GM18502 (cell line): ENCODE results near the gene RPLP2.

Experiments
- ATAC-seq: cut with Tn5 transposase; IDR thresholded peaks from one replicate; pipeline ENCODE4 v1.9.1; 2021; ENCODE audit warnings: mild to moderate bottlenecking; ENCODE audit not compliant: unreplicated experiment, poor library complexity

The RPLP2 gene

GRCh38 chr11:846496-847098 lies 36.8 kb downstream of the RPLP2 start:
- ATAC-seq = no peak

- no peak for ATAC-seq
Measured at GRCh38 chr11:847876-848275, 38.1 kb downstream of the RPLP2 start.

DNA sequence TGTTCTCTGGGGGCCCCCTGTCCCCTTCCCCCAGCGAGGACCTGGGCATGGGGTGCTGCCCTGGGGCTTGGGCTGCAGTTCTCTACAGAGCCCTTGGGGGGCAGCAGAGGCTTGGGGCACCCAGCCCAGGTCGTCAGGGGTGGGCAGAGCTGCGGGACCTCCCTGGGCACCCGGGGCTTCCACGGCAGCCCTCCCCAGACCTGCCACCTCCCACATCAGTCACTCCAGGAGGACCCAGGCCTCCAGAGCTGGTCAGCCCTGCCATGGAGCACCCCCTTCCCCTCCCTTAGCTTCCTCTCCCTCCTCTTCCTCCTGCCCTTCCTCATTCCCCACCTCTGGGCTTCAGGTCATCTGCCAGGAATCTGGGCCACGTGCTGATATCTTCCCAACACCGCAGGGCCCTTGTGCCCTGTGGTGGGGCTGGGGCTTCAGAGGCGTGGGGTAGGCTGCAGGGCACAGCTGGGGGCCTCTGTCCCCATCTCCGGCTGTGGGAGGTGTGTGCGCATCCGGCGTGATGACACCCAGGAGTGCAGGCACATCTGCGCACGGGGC lies 38.7 kb downstream of the RPLP2 start:
- ATAC-seq = no peak

DNA sequence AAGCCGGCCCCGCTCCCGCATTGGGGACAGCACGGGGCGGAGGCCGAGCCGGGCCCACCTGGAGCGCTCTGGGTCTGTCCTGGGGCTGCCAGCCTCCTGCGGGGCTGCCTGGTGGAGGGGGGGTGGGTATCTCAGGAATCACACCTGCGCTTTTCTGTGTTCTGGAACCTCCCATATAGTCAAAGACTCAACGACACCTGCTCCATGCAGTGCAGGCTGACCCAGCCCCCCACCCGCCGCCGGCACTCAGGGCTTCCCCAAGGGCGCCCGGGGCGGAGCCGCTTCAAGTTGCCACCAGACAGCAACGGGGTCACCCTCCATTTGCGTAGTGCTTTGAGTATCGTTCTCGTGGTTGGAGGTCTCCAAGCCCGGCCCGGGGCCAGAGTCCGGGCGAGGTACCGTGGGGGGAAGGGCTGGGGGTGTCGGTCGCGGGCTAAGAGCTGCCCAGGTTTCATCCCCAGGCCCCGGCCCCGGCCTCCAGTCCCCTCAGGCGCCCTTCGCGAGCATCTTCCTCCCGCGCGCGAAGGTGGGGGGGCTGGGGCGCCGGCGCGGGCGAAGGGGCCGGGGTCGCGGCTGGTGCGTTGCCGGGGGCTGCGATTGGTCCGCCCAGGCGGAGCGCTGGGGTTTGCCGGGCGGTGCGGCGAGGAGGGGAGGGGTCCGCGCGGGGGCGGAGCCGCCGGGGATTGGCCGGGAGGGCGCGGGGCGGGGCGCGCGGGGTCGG lies 39.5 kb downstream of the RPLP2 start:
- no peak for ATAC-seq

DNA sequence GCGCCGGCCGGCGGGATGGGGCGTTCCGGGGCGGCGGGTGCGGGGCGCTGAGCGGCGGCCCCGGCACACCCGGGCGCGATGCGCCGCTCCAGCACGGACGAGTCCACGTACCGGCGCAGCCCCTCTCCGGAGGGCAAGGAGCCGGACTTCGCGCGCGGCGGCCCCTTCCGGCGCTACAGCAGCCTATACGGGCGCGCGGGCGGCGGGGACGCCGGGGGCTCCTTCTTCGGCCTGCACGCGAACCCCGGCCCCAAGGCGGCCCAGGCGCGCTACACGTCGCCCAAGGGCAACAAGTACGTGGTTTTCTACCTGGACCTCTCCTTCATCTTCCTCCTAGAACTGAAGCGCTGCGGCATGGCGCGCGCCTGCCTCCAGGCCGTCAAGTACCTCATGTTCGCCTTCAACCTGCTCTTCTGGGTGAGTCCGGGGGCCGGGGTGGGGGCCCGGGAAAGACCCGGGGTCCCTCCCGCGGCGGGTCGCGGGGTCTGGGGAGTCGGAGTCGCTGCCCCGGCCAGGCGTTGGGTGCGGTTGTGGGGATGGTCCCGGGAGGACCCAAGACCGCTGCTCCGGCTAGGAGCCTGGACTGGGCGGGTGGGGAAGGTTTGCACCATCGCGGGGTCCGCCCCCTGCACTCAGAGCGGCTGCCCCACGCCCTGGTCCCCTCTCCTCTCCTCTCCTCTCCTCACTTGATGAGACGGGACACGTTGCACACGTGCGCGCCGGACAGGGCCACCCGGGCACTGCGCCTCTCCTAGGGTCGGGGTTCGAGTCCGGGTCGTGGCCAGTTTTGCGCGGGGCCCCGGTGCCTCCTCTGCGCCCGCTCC lies 40.4 kb downstream of the RPLP2 start:
- no peak for ATAC-seq

GRCh38 chr11:850775-851763 lies 41.3 kb downstream of the RPLP2 start:
- ATAC-seq = no peak

- ATAC-seq = no peak
Measured at GRCh38 chr11:852762-853161, 43.0 kb downstream of the RPLP2 start.

DNA sequence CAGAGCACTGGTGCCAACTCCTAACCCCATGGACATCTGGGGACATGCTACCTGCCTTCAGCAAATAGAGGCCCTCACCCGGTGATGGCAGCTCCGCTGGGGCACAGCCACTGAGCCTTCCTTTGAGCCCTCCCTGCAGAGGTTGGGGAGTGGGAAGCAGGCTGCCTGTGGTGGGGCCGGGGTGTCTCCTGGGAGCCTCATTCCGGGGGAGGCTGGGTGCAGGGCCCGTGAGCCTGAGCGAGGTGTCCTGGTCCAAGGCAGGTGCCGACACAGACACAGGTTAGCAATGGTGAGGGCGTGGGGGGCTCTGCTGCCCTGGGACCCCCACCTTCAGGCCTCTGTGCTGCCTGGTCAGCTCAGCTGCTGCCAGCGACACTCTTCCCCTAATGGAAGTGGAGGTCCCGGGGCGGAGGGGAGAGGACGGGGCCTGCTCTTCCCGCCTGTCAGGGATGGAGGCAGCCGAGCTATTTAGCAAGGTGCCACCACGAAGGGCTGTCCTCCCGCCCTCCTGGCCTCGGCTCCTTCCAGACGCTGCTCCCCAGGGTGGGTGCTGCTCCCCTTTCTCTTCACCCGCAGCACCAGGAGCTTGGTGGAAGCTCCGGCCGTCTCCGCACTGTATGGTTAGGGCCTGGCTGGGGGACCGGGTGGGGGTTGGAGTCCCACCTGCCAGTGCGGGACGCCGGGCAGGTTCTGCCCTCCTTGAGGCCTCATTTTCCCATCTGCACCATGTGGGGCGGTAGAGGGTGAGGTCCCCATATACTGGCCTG lies 44.1 kb downstream of the RPLP2 start:
- no peak for ATAC-seq

DNA sequence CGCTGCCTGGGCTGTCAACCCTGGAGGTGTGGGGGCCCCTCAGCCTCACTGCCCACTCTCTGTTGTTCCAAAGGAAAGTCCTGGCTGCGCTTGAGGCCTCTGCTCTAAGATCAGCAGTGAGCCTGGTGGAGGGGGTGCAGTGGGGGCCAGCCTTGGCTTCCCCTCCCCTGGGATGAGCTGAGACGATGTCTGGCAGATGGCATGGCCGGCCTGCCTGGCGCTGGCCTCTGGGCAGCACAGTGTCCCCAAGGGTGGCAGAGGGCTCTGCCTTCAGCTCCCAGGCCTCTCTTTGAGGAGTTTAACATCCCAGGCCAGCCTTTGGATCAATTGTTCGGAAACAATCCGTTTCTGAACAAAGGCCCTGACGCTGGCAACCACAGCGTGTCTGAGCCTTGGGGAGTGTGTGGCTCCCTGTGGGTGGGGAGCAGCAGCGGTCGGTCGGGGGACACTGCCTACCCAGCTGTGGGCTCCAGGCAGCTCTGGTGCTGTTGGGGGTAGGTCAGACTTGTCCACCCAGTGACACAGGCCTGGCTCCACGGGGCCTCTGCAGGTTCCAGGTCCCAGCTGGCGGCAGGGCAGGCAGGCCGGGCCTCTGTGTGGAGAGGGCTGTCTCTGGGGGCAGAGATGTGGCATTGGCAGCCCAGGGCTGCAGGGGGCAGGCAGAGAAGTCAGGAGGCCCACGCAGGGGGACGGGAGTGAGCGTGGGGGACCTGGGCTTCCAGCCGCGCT lies 45.0 kb downstream of the RPLP2 start:
- no peak for ATAC-seq

GRCh38 chr11:855330-855674 lies 45.5 kb downstream of the RPLP2 start:
- ATAC-seq = no peak

- ATAC-seq = no peak
Measured at GRCh38 chr11:855796-856195, 46.0 kb downstream of the RPLP2 start.

GRCh38 chr11:856397-856796 lies 46.6 kb downstream of the RPLP2 start:
- ATAC-seq = no peak

DNA sequence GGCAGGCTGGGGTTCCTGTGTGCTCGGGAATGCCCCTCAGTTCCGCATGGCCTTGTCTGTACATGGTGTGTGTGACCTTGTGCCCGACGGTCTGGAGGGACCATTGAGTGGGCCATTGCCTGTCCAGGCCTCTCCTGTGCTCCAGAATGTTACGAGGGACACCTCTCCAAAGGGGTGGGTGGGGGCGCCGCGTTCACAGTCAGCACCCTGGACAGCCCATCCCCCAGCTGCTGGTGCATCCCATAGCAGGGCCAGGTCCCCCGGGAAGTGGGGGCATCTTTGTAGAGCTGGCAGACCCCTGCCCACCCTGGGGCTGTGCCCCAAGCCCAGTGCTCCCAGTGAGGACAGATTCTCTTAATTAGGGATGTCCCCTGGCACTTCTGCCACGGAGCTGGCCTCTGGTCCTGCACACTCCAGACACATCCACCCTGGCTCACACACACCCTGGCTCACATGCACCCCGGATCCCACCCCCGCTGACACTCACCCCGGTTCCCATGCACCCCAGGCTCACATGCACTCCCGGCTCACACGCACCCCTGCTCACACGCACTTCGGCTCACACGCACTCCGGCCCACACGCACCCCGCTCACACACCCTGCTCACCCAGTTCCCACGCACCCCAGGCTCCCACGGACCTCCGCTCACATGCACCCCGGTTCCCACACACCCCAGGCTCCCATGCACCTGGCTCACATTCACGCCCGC lies 48.4 kb downstream of the RPLP2 start:
- no peak for ATAC-seq

GRCh38 chr11:858762-859339 lies 49.1 kb downstream of the RPLP2 start:
- no peak for ATAC-seq

DNA sequence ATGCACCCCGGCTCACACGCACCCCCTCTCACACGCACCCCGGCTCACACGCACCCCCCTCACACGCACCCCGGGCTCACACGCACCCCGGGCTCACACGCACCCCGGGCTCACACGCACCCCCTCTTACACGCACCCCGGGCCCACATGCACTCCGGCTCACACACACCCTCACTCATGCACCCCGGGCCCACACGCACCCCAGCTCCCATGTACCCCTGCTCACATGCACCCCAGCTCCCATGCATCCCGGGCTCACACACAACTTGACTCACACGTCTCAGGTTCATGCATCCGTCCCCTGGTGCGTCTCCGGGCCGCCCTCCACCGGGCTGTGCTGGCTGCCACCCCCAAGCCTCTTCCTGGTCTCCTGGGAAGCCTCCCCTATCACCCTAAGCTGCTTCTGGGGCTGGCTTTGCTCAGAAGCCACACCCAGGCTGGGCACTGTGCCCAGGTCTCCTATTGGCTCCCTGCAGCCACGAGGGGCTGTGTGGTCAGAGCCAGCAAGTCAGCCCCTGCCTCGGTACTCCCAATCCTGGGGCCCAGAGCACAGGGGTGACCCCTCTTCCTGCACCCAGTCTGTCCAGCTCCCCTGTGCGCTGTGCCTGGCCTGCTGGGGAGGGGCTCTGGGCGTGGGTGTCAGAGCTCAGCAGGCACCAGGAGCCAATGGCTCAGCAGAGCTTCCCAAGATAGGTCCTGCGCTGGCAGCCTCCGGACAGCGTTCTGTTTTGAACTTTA lies 49.8 kb downstream of the RPLP2 start:
- no peak for ATAC-seq

- ATAC-seq = no peak
Measured at GRCh38 chr11:860234-861104, 50.7 kb downstream of the RPLP2 start.
